DMS53 treated with DMSO at 0.1 percent for 48 hours (cell line): ENCODE measurements around the gene PHYH.
"Not testable (repeated sequence)": the region's sequence is repeated elsewhere in the genome, so short reads cannot be mapped to it uniquely, and the experiment has no call there.

Source experiments
- DNase-seq: peaks from one replicate; lab custom pipeline; 2025; ENCODE audit not compliant: unreplicated experiment; lab: John Stamatoyannopoulos, UW

PHYH gene

DNA sequence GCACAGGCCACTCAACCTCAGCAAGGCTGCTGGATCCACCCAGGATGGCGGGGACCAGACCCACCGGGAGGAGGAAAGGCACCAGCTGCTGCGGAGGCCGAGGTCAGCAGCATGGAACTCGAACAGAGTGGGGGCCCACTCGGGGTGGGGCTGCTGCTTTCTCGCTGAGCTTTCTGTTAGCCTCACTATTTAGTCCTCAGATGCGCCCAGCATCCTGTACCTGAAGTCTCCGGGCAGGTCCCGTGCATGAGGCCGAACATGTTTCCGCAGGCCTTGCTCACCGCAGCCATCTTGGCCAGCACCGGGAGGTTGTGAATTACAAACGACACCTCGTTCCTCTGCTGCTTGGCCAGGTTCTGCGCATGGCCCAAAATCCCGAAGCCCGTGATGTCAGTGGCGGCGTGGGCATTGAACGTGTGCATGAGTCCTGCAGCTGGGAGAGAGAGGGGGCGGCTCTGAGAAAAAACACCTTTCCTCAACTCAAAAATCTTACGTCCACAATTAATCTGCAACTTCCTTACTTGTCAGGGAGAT, 22.8 kb upstream of the PHYH start:
- DNase-seq = no peak

DNA sequence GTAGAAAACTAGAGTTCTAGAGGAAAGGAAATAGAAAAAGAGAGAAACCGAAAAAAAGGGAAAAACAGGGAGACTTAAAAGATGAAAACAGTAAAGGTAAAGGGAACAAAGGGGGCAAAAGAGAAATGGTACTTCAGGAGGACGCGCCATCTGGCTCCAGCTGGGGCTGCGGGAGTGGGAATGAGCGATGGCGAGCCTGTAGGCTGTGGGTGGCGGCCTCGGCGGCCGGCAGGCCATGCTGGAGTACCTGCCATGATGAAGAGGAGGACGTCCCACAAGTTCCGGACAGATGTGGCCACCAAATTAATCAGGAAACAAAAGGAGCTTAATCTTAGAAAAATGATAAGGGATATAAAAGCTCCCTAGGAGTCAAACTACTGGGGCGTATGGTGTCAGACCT, 21.7 kb upstream of the PHYH start:
- DNase-seq = no peak

DNA sequence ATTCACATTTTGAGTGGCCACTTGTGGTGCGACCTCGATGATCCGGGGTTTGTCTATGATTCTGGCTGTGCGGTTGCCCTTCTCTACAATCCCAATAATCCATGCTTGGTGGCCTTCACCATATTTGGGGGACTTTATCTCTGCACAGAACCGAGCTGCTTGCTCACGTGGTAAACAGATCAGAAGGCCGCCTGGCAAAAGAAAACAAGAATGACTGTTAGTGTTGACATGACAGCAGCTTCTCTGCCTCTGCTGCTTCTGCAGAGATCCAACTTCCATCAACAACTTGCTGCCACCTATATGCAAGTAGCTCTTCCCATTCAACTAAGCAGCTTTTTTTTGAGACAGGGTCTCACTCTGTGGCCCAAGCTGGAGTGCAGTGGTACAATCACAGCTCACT, 19.3 kb upstream of the PHYH start:
- DNase-seq = no peak

DNA sequence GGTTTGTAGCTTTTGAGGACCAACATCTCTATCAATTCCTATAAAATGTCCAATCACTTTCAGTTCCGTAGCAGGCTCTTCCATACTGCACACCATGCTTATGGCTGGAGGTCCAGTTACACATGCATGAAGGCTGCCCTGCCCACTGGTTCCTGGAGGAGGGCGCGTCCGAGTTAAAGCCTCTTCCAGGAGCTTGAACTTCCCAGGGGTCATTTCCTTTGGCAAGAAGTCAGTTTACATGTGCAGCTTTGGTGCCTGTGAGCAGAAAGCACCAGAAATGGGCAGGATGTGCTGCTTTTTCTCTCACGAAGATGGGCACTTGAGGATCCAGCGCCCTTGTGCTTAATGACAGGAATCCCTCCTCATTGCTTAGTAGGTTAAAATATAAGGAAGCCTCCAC, 17.6 kb upstream of the PHYH start:
- no peak for DNase-seq

DNA sequence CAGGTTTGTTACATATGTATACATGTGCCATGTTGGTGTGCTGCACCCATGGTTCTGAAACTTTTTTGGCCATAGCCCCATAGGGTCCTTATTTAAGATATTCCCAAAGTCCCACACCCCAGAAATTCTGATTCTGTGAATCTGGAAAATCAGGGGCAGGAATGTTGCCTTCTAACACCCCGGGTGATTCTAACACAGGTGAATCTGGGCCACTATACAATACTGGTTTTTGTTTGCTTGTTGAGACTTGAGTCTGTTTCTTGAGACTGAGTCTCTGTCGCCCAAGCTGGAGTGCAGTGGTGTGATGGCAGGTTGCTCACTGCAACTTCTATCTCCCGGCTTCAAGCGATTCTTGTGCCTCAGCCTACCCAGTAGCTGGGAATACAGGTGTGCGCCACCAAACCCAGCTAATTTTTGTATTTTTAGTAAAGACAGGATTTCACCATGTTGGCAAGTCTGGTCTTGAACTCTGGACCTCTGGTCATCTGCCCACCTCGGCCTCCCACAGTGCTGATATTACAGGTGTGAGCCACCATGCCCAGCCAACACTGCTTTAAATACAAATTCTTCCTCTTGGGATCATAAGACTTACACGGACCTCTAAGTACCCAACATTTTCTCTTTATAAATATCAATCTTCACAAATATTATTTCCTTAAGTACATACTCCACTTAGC, 16.9 kb upstream of the PHYH start:
- no peak for DNase-seq

DNA sequence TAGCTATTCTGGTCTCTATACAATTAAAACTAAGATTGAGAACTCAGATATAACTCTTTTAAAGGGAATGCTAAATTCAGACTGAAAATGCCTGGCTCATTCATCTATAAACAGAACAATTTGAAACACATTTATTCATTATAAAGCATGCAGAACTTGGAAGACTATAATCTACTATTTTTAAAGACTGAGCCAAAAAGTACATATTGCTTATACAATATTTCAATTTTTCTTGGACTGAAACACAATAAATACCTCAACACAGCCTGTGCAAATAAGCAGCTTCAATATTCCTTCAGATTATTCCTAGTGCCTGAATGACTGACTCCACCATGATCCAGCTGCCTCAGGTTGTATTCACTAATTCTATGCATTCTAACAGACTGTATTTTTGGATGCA, 15.5 kb upstream of the PHYH start:
- no peak for DNase-seq

DNA sequence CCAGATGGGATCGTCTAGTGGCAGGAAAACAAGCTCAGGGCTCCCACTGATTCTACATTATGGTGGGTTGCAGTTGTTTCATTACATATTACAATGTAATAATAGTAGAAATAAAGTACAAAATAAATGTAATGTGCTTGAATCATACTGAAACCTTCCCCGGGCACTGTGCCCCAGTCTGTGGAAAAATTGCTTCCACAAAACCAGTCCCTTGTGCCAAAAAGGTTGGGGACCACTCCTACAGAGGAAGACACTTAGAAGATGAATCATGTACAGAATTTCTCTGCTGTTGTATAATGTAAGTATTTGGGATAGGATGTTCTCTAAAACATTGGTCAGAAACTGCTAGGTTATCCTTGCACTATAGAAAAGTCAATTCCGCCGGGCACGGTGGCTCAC, 11.3 kb upstream of the PHYH start:
- DNase-seq = no peak

DNA sequence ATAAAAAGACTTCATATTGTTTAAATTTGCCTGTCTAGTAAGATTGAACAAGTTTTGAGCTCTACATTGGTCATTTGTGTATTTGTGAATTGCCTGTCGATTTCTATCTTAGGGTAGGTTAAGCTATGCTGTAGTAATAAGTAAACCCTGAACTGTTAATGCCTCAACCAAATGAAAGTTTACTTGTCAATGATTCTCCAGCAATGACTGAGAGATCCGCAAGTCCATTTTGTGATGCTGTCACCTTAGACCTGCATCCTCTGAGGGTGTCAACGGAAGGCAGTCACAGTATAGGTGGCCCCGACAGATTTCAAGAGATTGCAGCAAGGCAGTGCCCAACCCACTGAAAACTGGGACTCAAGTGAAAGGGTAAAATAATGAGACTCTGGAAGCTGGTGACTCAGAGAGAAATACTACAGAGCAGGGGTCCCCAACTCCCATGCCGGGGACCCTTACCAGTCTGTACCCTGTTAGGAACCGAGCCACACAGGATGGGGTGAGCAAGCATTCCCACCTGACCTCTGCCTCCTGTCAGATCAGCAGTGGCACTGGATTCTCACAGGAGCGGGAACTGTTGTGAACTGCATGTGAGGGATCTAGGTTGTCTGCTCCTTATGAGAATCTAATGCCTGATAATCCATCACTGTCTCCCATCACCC, 10.8 kb upstream of the PHYH start:
- no peak for DNase-seq

DNA sequence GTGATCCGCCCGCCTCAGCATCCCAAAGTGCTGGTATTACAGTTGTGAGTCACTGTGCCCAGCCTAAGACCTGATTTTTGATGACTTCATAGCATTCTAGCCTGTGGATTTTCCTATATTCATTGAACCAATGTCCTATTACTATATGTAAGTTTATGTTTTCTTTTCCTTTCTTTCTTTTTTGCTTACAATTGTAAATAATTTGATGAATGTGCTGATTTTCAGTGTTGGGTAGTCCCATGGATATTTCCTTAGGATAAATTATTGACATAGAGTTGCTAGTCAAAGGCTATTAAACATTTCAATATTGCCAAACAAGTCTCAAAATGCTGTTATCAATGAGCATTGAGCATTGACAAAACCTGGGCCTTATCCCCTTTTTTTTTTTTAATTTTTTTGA, 9.9 kb upstream of the PHYH start:
- no peak for DNase-seq

DNA sequence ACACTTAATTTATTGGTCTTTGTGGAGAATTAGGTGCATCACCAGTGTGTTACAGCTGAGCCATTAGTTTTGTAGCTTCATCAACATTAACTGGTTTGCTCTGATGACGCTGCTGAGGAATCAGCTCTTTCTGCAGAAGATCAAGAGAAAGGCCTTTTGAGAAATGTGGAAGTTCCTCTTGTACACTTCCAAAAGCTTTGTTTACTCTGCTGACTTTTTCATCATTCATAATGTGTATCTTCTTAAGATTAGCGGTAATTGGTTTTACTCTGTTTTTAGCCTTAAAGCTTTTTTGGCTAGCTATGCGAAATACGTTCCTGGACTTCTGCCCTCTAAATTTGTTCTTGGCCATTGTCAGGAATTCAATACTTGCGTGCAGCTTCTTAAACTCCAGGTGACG, 8.2 kb upstream of the PHYH start:
- DNase-seq = no peak

DNA sequence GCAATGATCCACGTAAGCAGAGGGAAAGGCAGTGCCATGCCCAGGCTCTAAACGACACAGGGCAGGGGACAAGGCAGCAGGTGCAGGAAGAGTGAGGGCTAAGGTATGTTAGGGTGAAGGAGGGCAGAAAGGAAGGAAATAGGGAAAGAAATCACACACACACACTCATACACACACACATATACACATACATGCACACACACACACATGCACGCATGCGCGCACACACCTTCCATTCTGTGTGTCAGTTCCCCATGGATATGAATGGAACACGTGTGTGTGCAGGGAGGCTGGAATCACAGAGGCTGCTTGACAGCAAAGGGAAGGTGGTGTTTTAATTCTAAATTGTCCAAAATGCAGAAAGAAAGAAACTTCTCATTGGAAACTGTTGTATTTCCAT, 6.2 kb upstream of the PHYH start:
- no peak for DNase-seq

DNA sequence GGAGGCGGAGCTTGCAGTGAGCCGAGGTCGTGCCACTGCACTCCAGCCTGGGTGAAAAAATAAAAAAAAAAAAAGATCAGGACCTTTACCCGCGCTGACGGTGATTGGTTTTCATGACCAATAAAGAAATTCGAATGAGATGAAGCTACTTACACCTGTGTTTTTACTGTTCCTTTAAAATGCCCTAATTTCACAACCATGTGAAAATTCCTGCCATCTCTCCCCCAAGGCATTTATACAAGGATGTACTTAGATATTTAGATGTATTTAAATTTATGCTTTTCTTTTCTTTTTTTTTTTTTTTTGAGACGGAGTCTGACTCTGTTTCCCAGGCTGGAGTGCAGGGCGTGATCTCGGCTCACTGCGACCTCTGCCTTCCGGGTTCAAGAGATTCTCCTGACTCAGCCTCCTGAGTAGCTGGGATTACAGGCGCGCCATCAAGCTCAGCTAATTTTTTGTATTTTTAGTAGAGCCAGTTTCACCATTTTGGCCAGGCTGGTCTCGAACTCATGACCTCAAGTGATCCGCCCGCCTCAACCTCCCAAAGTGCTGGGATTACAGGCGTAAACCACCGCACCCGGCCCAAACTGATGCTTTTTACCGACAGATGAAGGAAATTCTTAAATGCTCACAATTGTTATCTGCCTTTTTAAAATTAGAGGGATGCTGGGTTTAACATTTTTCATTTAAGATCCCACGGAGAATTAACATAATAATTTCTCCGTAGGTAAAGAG, 3.1 kb upstream of the PHYH start:
- no peak for DNase-seq

DNA sequence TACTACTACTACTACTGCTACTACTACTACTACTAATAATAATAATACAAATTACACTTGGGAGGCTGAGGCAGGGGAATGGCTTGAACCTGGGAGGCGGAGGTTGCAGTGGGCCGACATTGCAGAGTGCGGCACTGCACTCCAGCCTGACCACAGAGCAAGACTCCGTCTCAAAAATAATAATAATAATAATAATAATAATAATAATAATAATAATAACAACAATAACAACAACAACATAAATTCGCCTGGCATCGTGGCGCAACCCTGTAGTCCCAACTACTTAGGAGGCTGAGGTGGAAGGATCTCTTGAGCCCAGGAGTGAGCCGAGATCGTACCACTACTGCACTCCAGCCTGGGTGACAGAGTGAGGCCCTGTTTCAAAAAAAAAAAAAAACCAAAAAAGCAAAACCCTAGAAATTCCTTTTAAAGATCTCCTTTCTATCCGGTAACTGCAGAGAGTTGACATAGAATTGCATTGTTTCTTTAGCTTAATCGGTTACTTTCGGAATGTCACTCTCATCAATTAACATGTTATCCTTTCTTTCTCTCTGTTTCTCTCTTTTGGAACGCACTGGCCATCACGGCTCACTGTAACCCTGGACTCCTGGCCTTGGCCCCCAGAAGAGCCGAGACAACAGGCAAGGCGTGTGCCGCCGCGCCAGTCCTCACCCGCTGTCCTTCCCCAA, 972 bp downstream of the PHYH start:
- no peak for DNase-seq

DNA sequence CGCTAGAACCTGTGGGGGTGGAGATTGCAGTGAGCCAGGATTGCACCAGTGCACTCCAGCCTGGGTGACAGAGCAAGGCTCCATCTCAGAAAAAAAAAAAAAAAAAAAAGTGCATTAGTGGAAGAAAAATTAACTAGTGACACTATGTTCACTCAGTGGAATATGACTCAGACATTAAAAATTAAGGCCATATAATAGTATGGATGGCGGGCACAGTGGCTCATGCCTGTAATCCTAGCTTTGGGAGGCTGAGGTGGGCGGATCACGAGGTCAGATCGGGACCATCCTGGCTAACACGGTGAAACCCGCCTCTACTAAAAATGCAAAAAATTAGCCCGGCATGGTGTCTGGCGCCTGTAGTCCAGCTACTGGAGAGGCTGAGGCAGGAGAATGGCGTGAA, 3.4 kb downstream of the PHYH start:
- no peak for DNase-seq

DNA sequence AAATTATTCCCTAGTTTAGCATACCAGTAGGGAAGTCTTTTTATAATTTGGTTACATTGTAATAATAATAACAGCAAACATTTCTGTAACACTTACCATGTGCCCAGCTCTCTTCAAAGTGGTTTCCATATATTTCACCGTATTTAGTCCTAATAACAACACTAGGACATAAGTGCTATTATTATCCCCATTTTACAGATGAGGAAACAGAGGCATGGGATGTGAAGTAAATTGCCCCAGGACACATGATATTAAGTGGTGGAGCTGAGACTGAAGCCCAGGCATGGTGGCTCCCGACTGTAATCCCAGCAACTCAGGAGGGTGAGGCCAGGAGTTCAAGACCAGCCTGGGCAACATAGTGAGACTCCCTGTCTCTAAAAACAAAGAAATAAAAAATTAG, 5.1 kb downstream of the PHYH start:
- DNase-seq = no peak

DNA sequence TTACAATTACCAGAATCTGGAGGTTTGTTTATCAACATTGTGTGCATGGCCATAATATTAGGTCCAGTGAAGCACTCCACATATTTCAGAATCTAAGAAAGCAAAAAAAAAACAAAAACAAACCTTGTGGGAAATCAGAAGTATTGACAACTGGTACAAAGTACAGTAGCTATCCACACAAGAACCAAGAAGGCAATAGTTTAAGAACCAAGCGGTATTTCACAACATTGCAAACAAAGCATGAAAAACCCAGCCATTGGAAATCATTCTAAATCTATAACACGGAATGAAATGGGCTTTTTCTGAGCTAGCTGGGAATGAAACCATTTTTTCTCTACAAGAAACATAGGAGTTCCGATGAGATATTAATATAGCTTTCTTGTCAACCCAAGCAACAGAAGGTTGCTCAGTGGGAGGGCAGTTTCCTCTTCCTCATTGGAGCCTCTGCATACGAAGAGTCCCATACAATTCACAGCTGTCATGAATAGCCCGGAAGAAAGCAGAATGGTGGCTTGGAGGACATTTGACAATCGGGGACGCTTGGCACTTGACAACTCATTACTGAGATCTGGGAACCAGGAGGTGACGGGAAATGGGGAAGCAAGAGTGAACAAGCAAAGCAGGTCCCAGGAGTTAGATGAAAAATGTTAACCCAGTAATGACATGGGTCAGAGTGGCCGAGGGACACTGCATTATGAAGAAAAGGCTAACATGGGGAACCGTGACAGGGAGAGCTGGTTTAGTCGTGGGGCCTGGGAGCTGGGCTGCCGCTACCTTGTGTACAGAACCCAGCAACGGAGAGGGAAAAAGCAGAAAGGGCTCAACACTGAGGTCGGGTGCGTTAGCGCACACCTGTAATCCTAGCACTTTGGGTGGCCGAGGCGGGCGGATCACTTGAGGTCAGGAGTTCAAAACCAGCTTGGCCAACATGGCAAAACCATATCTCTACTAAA, 7.8 kb downstream of the PHYH start:
- DNase-seq = no peak

DNA sequence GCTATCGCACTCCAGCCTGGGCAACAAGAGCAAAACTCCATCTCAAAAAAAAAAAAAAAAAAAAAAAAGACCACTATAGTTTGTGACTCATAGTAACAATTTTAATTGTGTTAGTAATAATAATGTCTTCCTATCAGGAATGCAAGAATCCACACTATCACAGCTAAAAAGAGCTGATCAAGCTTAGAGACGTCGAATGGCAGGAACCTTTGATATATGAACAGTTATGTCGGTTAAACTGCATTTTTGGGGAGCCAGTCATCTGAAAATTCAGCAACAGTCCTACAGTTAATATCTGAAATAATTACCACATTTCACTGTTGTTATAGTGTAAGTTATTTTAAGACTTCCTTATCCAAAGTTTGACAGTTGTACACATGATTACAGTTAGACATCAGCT, 8.8 kb downstream of the PHYH start:
- DNase-seq = no peak

DNA sequence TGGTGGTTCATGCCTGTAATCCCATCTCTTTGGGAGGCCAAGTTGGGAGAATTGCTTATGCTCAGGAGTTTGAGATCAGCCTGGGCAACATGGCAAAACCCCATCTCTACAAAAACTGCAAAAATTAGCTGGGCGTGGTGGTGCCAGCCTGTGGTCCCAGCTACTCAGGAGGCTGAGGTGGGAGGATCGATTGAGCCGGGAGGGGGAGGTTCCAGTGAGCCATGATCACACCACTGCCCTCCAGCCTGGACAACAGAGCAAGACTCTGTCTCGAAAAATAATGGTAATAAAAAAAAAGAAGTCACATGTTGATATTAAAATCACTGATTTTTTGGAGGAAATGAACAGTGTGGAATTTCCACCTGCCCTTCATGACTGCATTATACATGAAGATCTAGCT, 15.8 kb downstream of the PHYH start:
- no peak for DNase-seq

DNA sequence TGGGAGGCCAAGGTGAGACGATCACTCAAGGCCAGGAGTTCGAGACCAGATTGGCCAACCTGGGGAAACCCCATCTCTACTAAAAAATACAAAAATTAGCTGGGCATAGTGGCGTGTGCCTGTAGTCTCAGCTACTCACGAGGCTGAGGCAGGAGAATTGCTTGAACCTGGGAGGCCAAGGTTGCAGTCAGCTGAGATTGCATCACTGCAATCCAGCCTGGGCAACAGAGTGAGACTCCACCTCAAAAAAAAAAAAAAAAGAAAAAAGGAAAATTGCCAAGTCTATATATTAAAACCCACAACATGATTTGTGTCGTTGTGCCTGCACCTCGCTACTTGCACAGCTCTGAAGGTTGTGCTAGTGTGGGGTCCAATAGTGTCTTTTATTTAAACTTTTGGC, 17.5 kb downstream of the PHYH start:
- not testable (repeated sequence) for DNase-seq

DNA sequence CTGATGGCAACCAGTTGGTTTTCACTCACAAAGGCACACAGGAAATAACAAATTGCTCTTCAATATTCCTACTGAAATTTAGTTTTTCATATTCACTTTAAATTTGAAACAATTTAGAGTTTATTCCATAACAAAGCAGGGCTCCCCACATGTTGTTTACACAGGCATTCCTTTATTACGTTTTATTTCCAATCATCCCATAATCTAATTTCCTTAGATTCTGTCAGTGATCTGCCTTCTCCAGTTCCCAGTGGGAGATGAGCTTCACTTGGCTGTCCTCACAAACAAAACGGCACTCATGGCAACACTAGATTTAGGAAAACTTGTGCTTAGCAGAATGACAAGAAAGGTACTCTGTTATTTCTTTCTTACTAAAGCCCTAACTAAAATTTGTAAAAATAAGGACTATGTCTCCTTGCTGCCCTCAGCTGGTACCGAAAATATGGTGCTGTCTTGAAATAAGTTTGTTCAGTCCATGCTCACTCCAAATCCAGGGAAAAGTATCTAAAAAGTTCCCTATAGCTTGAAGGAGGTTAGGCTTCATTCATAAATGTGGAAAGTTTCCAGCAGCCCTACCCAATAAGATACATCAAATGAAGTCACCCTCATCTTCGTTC, 23.0 kb downstream of the PHYH start:
- DNase-seq = no peak
